ENCODE measurements around the gene UNC13A.
A peak's percentile ranks its signal among the peaks of the same experiment; 100 is the strongest.
"Not testable (repeated sequence)": the region's sequence is repeated elsewhere in the genome, so short reads cannot be mapped to it uniquely, and the experiment has no call there.

Gene UNC13A

DNA sequence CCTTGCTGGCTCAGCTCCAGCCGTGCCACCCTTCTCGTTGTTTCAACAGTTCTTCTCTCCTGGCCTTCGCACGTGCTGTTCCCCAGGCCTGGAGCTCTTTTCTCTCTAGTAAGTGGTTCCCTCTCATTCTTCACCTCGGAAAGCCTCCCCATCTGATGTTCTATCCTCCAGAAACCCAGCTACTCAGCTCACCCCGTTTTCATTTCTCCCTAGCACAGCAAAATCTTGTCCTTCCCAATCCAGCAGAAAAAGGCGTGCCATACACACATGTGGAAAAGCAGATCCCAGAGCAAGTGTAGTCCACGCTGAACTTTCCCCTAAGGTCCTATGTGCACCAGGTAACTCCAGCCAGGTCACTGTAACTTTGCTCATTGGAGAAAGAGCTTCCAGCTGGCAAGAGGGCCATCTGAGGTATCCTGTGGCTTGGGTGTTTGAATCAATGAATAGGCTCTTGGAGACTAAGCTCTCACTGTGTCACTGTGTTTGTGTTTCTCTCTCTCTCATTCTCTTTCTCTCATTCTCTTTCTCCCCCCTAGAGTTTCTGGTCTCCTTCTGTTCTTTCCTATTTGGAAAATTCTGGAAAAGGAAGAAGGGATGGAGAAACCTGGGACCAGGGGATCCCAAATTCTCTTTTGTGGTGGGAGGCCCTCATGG, 83.7 kb downstream of the UNC13A start:
- DNase-seq (ENCODE audit: low spot score): no peak

DNA sequence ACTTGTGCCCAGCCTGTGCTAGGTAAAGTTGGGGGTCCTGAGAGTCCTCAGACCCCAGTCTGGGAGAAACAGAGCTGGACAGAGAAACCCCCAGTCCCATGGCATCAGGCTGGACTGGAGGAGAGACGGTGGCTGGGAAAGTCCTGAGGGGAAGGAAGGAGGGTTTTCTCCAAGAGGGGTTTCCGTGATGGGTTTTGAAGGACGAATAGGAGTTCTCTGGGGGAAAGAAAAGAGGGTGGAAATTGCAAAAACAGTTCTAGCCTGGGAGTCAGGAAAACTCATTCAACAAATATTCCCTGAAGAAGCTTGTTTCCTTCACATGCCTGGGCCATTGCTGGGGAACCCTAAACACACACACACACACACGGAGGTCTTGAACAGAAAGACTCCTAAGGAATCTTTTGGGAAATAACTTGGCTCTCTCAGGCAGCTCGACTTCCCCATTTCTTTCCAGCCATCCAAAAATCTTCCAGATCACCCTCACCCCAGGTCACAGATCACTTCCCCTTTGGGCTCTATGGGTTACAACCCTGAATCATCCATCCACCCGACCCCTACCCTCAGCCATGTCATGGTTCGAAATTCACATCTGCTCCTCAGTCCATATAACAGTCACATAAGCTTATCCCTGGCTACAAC, 85.2 kb downstream of the UNC13A start:
- DNase-seq (ENCODE audit: low spot score): no peak

DNA sequence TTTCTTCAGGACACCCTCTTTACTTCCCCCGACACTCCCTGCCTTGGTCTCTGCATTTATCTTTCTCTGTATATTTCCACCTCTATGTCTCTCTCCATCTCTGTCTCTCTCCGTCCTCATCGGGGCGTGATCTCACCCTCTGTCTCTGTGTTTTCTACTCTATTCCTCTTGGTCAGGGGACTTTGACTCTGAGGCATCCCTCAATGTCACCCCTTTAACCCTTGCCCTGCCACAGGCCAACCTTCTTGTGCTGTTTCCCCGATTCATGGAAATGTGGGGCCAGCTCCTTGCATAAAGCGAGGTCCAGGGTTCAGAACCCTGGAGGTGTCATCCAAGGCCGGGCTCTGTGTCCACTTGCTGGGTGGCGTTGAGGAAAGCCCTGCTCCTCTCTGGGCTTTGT, 85.9 kb downstream of the UNC13A start:
- DNase-seq (ENCODE audit: low spot score): no peak

DNA sequence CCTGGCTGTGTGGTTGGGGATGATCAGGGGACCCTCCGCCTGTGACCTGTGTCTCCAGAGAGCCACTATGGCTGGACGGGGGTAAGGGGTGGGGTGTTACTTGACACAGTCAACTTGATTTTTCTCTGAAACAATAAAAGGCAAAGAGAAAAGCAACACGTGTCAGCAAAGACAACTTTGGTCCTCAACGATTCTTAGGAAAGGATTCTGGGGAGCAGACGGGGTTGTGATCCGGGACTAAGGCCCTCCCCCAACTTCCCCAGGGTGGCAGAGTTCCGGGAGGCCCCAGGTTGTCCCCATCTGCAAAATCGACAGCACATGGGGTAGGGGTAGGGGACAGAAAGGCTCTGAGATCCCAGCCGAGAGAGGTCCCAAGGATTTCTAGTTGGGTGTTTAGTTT, 86.5 kb downstream of the UNC13A start:
- no peak for DNase-seq (ENCODE audit: low spot score)

DNA sequence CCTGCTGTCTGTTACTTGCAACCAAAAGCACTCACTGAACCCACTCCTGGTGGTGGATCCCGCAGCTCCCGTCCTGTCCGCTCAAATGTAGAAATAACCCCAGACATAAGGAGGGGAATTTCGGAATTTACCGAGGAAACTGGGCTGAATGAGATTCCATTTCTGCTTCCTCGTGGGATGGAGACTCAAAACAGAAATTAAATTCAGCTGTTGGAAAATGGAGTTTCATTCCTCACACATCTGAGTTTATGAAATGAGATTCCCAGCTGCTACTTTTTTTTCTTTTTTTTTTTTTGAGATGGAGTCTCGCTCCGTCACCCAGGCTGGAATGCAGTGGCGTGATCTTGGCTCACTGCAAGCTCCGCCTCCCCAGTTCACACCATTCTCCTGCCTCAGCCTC, 88.4 kb downstream of the UNC13A start:
- DNase-seq (ENCODE audit: low spot score): no peak

DNA sequence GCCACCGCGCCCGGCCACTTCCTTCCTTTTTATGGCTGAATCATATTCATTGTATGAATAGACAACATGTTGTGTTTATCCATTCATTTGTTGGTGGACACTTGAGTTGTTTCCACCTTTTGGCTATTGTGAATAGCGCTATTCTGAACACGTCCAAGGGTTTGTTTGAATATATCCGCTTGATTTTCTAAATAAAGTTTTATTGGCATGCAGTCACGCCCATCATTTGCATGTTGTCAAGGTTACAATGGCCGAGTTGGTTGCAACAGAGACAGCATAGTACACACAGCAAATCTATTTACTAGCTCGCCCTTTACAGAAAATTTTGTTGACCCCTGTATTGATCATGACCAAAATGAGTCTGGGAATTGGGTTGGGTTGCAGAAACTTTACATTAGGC, 89.2 kb downstream of the UNC13A start:
- DNase-seq (ENCODE audit: low spot score): no peak

DNA sequence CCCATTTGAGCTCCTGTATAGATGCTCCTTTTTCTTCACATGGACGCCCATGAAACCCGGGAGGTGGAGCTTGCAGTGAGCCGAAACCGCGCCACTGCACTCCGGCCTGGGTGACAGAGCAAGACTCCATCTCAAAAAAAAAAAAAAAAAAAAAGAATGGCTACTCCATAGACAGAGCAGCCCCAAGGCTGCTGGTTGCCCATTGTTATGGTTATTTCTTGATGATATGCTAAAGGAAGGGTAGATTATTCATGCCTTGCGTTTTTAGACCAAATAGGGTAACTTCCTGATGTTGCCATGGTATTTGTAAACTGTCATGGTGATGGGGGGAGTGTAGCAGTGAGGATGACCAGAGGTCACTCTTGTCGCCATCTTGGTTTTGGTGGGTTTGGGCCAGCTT, 90.1 kb downstream of the UNC13A start:
- DNase-seq (ENCODE audit: low spot score): not testable (repeated sequence)

DNA sequence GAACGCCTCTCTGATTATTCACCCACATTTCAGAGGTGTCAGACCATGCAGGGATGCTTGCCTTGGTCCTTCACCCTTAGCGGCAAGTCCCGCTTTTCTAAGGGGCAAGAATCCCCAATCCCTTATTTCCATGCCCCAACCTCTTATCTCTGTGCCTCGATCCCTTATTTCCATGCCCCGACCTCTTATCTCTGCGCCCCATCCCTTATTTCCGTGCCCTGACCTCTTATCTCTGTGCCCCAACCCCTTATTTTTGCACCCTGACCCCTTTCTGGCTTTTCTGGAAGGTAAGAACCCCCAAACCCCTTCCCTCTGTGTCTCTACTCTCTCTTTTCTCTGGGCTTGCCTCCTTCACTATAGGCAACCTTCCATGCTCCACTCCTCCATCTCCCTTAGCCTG, 93.9 kb downstream of the UNC13A start:
- DNase-seq (ENCODE audit: low spot score): not testable (repeated sequence)

DNA sequence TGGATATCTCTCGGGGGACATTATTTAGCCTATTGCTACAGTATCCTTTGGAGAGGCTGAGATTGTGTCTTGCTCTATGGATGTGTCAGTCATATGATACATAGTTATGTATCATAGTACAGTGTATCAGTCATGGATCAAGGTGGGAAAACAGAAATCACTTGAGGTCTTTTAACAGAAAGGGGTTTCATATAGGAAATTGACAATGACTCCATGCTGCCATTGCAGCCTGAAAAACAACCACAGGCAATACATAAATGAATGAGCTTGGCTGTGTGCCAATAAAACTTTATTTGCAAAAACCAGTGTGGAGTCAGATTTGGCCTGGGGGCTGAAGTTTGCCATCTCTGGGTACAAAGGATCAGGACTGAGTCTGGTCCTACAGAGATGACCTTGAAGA, 97.3 kb downstream of the UNC13A start:
- DNase-seq (ENCODE audit: low spot score): no peak

DNA sequence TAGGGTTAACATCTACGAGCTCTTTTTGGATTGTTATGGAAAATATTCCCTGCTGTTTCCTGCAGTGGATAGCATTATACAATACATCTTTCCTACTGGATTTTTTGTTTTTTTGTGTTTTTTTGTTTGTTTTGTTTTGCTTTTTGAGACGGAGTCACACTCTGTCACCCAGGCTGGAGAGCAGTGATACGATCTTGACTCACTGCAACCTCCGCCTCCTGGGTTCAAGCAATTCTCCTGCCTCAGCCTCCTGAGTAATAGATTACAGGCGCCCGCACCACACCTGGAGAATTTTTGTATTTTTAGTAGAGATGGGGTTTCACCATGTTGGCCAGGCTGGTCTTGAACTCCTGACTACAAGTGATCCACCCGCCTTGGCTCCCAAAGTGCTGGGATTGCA, 102.8 kb downstream of the UNC13A start:
- DNase-seq (ENCODE audit: low spot score): not testable (repeated sequence)

DNA sequence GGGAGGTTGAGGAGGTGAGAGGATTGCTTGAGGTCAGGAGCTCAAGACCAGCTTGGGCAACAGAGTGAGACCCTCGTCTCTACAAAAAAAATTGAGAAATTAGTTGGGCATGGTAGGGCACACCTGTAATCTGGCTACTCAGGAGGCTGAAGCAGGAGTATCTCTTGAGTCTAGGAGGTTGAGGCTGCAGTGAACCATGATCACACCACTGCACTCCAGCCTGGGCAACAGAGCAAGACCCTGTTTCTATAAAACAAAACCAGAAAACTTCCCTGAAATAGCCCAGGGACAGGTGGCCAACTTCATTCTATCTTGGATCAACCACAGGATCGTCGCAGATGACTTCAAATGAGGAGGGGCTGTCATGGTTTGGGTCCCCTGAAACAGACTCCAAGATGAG, 104.0 kb downstream of the UNC13A start:
- no peak for DNase-seq (ENCODE audit: low spot score)

DNA sequence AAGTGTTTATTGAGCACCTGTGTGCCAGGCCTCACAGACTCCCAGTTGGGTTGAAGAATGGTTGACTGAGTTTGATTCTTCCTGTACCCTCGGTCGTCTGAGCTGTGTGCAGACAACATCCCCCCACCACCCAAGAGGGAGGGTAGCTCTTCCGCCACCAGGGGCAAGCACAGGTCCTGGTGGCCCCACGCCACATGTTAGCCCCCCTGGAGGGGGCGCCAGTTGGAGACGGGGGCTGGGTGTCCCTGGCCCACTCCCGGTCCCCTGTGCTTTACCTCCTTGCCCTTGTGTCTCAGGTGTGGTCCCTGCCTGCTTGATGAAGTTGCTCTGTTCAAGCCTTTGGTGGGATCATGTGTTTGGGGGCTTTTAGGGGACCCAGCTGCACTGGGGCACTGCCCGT, 105.5 kb downstream of the UNC13A start:
- no peak for DNase-seq (ENCODE audit: low spot score)

DNA sequence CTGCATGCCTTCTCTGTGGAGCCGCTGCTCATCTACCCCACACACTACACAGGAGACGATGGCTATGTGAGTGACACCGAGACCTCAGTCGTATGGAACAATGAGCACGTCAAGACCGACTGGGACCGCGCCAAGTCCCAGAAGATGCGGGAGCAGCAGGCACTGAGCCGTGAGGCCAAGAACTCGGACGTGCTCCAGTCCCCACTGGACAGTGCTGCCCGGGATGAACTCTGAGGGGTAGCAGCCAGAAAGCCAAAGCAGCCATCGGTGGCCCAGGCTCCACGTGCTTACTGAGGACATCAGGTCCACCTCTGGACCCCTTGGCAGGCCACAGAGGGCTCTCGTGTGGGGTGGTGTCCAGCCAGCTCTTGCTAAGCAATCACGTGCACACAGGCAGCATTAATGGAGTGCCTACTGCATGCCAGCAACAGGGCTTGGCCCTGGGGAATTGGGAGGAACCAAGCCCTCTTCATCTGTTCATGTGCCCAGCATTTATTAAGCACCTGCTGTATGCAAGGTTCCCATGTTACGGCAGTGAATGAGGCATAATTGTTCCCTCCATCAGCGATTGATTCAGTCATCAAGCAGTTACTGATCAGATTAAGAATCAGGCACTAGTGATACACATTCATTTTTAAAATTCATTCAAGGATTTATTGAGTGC, 106.8 kb downstream of the UNC13A start:
- no peak for DNase-seq (ENCODE audit: low spot score)

DNA sequence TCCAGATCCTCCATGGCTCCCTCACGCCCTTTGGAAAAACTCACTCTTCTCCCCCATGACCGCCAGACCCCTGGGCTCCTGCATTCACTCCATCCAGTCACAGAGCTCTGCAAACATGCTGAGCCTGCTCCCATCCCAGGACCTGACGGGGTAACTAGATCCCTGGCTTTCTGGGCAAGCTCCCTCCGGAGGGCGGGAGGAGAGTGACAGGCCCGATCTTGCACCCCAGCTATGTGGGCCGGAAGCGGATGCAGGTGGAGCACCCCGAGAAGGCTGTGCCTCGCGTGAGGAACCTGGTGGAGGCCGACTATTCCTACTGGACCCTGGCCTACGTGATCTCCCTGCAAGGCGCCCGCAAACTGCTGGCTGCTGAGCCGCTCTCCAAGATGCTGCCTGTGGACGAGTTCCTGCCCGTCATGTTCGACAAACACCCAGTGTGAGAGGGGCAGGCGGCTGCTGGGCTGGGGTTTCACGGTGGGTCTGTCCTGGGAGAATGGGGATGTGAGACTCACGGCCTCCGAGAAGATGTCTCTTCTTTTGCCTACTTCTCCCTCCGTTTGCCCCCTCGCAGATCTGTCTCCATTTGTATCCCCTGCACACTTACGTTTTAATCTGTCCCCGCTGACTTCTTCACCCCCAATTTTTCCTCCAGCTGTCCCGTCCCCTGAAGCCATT, 107.5 kb downstream of the UNC13A start:
- no peak for DNase-seq (ENCODE audit: low spot score)

DNA sequence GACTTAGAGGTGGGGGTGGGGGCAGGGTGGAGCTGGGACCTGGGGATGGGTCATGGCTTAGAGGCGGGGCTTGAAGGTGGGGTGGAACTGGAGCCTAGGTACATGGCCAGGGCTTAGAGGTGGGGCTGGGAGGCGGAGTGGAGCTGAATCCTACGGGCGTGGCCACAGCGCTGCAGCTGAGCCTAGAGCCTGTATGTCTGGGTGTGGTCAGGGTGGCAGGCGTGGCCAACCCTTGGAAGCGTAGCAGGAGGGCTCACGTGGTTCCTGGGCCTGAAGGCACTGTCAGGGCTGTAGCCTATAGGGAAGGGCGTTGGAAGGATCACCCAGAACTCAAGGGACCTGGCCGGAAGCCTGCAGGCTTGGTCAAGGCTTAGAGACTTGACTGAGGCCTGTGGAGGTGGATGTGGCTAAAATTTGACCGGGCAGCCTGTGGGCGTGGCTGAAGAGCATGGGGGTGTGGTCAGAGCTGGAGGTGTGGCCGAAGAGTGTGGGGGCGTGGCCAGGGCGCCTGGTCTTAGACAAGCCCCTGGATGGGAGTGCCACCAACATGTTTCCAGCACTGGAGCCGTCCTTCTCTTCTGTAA, 108.4 kb downstream of the UNC13A start:
- DNase-seq (ENCODE audit: low spot score): peak; percentile 90

DNA sequence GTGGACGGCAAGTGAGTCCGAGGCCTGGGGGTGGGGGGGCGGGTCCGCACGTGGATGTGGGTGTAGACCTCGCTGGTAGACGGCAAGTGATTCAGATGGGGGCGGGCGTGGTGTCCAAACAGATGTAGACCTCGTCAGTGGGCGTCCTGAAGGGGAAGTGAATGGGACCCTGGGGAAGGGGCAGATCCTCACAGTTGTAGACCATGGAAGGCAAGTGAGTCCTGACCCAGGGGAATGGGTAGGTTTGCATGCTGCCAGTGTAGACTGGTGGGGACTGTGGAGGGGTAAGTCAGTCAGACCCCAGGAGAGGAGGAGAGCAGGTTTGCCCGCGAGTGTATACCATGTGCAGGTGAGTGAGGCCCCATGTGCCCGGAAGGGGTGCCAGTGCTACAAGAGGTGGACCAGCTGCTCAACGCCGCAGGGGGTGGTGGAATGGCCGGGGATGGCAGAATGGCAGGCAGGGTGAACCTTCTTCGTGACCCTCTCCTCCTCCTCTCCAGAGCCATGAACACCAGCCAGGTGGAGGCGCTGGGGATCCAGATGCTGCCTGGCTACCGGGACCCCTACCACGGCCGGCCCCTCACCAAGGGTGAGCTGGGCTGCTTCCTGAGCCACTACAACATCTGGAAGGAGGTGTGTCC, 110.6 kb downstream of the UNC13A start:
- DNase-seq (ENCODE audit: low spot score): no peak

DNA sequence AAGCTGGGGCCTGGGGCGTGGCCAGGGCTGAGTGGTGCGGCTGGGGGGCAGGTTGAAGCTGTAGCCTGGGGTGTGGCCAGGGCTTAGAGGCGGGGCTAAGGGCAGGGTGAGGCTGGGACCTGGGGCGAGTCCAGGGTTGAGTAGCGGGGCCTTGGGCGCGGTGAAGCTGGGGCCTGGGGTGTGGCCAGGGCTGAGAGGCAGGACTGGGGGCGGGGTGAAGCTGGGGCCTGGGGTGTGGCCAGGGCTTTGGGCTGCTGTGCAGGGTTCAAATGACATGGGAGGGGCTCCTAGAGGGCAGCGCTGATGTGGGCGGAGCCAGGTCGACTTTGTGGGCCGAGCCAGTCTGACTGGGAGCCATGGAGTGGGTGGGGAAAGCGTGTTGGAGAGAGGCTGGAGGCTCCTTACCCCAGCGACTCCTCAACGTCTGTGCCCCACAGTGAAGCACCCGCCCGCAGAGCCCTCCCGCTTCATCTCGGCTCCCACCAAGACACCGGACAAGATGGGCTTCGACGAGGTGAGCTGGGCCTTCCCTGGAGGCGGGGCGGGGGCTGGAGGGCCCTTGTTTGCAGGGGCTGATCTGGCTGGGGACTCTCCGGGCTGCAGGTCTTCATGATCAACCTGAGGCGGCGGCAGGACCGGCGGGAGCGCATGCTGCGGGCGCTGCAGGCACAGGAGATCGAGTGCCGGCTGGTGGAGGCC, 111.2 kb downstream of the UNC13A start:
- peak; percentile 86 for DNase-seq (ENCODE audit: low spot score)

DNA sequence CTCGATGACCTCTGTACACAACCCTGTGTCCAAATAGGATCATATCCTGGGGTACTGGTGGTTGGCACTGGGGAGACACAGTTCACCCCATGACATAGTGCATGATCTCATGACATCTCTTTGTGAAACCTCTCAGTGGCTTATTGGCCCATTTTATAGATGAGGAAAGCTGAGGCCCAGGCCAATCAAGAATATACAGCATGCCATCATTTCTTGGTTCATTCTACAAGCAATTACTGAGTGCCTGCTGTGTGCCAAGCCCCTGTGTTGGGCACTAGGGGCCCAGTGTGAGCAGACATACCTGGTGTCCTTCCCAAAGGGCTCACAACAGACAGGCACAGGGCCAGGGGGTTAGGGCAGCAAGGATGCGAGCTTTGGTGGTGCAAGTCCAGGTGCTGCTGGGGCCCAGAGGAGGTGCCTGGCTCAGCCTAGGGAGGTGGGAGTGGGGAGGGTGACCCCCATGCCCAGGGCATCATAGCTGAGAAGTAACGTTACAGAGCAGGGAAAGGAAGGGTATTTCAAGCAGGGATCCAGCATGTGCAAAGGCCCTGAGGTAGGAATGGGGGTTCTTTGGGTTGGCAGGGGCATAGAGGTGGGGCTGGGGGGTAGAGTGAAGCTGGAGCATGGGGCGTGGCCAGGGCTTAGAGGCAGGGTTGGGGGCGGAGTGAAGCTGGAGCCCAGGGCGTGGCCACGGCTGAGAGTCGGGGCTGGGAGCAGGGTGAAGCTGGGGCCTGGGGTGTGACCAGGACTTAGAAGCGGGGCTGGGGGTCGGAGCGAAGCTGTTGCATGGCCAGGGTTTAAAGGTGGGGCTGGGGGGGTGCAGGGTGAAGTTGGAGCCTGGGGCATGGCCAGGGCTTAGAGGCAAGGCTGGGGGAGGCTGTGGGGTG, 112.0 kb downstream of the UNC13A start:
- DNase-seq (ENCODE audit: low spot score): peak; percentile 60

DNA sequence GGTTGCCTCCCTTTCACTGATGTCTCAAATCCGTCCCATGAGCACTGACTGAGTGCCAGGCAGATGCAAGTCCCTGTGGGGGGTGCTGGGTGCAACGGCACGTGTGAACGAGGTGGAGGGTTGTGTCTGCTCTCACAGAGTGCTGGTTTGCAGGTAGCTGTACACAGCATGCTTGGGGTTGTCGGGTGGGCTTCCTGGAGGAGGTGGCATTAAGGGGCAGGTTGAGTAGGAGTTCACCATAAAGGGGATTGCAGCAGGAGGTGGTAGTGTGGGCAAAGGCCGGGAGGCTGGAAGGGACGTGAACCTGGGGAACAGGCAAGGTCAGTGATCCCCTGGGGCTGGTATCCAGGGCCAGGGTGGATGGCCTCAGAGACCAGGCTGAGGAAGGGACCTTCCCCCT, 115.5 kb downstream of the UNC13A start:
- no peak for DNase-seq (ENCODE audit: low spot score)

DNA sequence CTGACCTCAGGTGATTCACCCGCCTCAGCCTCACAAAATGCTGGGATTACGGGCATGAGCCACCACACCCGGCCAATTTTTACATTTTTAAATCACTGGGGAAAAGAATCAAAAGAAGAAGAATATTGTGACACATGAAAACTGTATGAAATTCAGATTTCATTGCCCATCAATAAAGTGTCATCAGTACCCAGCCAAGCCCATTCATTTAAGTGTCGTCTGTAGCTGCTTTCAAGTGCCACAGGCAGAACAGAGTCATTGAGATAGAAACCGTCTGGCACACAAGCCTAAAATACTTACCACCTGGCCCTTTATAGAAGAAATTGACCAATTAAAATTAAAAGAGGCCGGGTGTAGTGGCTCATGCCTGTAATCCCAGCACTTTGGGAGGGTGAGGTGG, 117.4 kb downstream of the UNC13A start:
- DNase-seq (ENCODE audit: low spot score): no peak

DNA sequence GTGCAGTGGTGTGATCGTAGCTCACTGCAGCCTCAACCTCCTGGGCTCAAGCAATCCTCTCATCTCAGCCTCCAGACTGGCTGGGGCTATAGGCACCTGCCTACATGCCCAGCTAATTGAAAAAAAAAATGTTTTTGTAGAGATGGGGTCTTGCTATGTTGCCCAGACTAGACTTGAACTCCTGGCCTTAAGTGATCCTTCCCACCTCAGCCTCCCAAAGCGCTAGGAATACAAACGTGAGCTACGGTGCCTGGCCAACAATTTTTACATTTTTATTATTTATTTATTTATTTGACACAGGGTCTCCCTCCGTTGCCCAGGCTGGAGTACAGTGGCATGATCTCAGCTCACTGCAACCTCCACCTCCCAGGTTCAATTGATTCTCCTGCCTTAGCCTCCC, 117.9 kb downstream of the UNC13A start:
- not testable (repeated sequence) for DNase-seq (ENCODE audit: low spot score)

All from hematopoietic multipotent progenitor cell treated with erythropoietin and hydrocortisone succinate and interleukin-3 and kit ligand, for 17 days (in vitro differentiated cells).